GM12865 (cell line): Measurements from ENCODE around the gene MPC1L.
"Not testable (repeated sequence)": the region's sequence is repeated elsewhere in the genome, so short reads cannot be mapped to it uniquely, and the experiment has no call there.

Experiments used
- DNase-seq: peaks from one replicate; pipeline ENCODE4 v3.0.0; 2010; ENCODE audit warnings: low read depth
- H3K4me3 ChIP-seq: 2 replicates; pipeline ENCODE4 v1.5.1; 2011; ENCODE audit warnings: mild to moderate bottlenecking, low read depth, low read length, control low read depth
- TF ChIP-seq, protein P1 (sequence below): IDR thresholded peaks from 2 replicates; pipeline ENCODE4 v1.5.1; 2011; ENCODE audit warnings: low read length, control low read depth, low read depth, inconsistent platforms; ENCODE audit not compliant: insufficient read depth; ENCODE audit errors: missing control alignments

The MPC1L gene

DNA sequence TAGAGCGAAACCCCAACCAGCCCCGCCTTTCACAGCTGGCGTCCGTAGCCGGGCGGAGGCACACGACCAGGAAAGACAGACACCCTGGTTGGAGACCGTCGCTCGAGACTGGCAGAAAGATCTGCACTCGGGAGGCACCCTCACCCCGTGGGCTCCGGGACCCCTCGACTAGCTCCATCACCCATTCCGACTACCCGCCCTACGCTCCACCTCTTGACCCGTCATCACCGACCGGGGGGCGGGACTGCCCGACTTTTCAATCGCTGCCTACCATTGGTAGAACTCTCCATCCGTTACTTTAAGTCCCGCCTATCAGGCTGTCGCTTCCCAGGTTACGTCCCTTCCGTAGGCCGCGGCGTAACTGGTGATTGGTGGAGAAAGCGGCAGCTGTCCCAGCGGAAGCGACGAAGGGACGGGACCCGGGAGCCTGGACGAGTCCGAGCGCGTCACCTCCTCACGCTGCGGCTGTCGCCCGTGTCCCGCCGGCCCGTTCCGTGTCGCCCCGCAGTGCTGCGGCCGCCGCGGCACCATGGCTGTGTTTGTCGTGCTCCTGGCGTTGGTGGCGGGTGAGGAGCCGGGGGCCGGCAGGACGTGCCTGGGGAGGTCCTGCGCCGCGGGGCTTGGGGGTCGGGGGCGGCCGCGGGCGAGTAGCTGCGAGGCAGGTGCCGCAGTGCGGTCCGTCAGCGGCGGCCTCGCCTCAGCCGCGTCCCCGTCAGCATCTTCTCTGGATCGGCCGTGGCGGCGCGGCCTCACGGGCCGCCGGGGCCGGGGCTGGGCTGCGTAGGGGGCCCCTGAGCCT is 42.5 kb upstream of the MPC1L start, which contains the start of gene ATP6AP2:
Gene ATP6AP2, plus strand, starts transcription at position 434 of the 799 bp plus-strand sequence. Its CDS starts 96 bp downstream, at position 530.
- peak; percentile 96 for DNase-seq
- H3K4me3 ChIP-seq, result peak within 1 kb of the TSS; percentile 62
- TF ChIP-seq, protein P1, sequence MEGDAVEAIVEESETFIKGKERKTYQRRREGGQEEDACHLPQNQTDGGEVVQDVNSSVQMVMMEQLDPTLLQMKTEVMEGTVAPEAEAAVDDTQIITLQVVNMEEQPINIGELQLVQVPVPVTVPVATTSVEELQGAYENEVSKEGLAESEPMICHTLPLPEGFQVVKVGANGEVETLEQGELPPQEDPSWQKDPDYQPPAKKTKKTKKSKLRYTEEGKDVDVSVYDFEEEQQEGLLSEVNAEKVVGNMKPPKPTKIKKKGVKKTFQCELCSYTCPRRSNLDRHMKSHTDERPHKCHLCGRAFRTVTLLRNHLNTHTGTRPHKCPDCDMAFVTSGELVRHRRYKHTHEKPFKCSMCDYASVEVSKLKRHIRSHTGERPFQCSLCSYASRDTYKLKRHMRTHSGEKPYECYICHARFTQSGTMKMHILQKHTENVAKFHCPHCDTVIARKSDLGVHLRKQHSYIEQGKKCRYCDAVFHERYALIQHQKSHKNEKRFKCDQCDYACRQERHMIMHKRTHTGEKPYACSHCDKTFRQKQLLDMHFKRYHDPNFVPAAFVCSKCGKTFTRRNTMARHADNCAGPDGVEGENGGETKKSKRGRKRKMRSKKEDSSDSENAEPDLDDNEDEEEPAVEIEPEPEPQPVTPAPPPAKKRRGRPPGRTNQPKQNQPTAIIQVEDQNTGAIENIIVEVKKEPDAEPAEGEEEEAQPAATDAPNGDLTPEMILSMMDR, result no peak

DNA sequence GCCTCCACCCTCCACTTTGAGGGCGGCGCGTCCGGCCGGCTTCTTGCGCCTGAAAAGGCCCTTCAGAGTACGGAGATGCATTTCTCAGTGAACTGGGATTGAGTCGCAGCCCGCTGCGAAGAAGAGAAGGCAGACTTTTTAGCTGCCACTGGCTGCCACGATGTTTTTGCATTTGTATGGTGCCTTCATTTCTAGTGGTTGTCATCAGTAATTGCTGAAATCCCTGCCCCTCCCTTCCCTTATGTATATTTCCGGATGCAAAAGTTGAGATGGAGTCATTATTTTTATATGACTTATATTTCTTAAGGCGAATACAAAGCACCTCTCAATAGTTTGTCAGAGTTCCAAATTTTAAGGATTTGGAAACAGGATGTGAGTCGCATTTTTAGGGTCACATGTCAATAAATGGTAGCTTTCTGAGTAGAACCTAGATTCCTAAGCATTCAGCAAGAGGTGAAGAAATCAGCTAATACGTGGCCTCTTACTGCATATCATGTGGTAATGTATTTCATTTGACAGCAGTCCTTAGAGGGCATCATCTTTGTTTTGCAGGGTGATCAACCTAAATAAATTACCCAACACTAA is 41.8 kb upstream of the MPC1L start:
- H3K4me3 ChIP-seq, result peak overlapping the region; percentile 62
- DNase-seq, result no peak
- TF ChIP-seq, protein P1, result no peak

DNA sequence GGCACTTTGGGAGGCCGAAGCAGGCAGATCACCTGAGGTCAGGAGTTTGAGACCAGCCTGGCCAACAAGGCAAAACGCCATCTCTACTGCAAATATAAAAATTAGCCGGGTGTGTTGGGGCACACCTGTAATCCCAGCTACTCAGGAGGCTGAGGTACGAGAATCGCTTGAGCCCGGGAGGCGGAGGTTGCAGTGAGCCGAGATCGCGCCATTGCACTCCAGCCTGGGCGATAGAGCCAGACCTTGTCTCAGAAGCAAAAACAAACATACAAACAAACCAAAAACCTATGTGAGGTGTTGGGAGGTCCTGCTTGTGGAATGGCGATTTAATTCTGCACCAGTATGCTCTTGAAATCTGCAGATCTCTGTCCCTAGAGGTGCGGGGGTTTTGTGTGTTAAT is 41.0 kb upstream of the MPC1L start:
- H3K4me3 ChIP-seq, result peak overlapping the region; percentile 62

DNA sequence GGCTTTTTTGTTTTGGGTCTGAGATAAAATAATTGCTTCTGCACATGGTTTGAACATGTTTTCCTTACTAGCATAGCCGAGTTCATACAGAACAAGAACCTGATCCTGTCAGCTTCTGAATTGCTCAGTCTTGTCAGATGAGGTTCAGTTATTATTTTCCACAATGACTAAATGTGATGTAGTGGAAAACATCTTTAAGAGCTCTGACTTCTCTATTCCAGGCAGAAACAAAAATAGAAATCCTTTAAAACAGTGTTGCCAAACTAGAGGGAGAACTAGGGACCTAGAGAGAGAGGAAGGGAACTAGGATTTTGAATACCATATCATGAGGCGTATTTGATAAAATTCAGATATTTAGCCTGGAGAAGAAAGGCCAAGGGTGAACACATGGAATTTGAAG is 40.4 kb upstream of the MPC1L start:
- DNase-seq, result no peak

More for the DNA sequence above, 41.0 kb upstream of the MPC1L start:
- not testable (repeated sequence) for DNase-seq

DNA sequence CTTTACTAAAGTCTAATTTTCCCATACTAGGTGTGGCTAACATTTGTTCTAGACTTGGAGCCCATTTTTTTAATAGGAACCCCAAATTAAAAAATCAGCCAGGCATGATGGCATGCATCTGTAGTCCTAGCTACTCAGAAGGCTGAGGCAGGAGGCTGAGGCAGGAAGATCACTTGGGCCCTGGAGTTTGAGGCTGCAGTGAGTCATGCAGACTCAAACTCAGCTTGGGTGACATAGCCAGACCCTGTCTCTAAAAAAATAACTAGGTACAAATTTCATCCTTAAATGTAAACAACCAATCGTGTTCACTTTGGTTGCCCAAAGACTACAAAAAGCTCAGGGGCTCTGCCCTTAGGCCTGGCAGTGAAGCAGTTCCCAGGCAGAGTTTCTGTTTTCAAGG is 35.6 kb upstream of the MPC1L start:
- not testable (repeated sequence) for H3K4me3 ChIP-seq, DNase-seq

More for the DNA sequence above, 40.4 kb upstream of the MPC1L start:
- H3K4me3 ChIP-seq, result no peak overlapping the region
- TF ChIP-seq, protein P1, result no peak

DNA sequence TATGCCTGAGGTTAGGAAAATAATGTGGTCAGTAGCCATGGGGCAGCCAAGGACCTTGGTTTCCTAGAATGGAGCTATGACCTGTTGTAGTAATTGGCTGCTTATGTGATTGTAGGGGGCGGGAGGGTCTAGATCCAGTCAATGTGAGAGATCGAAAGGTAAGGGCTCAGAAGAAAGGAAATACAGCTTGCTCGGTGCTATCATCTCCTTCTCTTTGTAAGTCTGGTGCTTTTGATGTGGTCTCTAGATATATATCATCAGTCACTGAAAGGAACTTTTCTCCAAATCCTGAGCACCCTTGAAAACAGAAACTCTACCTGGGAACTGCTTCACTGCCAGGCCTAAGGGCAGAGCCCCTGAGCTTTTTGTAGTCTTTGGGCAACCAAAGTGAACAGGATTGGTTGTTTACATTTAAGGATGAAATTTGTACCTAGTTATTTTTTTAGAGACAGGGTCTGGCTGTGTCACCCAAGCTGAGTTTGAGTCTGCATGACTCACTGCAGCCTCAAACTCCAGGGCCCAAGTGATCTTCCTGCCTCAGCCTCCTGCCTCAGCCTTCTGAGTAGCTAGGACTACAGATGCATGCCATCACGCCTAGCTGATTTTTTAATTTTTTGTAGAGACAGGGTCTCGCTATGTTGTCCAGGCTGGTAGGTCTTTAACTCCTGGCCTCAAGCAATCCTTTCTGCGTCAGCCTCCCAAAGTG is 33.5 kb upstream of the MPC1L start:
- DNase-seq, result peak; percentile 48
- not testable (repeated sequence) for H3K4me3 ChIP-seq

DNA sequence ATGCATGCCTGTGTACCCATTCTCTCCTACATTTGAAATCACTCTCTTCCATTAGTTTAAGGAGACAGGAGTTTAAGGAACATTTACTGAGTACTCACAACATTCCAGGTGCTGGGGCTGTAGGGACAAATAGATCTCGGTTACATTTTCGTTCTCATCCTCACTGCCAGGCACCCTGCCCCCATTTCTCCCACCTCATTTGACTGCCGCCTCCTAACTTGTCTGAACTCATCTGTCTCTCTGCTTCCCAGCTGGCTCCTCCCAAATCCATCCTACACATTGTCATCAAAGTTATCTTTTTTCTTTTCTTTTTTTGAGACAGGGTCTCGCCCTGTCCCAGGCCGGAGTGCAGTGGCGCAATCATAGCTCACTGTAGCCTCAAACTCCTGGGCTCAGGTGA is 19.8 kb upstream of the MPC1L start:
- DNase-seq, result no peak
- TF ChIP-seq, protein P1, result no peak
- no peak overlapping the region for H3K4me3 ChIP-seq

DNA sequence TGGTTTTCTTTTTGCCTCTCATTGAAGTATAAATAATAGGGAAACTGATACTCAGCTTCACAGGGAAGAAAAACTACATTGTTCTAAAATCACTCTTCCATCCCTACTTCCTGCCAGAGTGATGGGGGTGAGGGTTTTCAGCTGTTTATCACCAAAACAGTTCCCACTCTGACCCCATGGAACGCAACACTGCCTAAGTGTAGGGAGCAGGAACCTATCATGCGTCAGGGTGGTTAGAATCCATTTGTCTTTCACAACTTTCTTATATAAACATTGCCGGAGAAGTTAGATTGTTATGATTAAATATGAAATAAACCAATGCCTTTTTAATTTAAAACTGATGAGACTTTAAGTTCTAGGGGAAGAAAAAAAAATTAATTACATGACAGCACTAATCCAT is 15.8 kb upstream of the MPC1L start:
- TF ChIP-seq, protein P1, result no peak
- DNase-seq, result no peak
- no peak overlapping the region for H3K4me3 ChIP-seq
